Neural cell (in vitro differentiated cells): ENCODE data around the gene TNS3. TPM values are rescaled to one million over a fixed set of nuclear protein-coding genes. Genes with fewer than 3 reads are reported as not detected.

ENCODE experiments used
- H2AFZ ChIP-seq: fragments of 200-600, 300-800 bp; sonication (generic), shearing (Covaris generic); 2 replicates; pipeline ENCODE4 v1.6.0; 2014; ENCODE audit warnings: low read depth, mild to moderate bottlenecking, antibody characterized with exemption, low read length, moderate library complexity
- H3F3A ChIP-seq: fragments of 200-600 bp; shearing (Covaris generic); 2 replicates; pipeline ENCODE4 v1.6.1; 2016; ENCODE audit warnings: mild to moderate bottlenecking, moderate library complexity, mixed read lengths, antibody characterized with exemption, low read length; ENCODE audit not compliant: insufficient read depth, poor library complexity, severe bottlenecking
- H3K27ac ChIP-seq: fragments of 200-600, 300-800 bp; sonication (generic), shearing (Covaris generic); 2 replicates; pipeline ENCODE4 v1.5.1; 2014; ENCODE audit warnings: mild to moderate bottlenecking, low read length, moderate library complexity
- H3K27me3 ChIP-seq: fragments of 300-800, 200-600 bp; sonication (generic), shearing (Covaris generic); 2 replicates; pipeline ENCODE4 v1.6.0; 2014; ENCODE audit warnings: mild to moderate bottlenecking, low read depth, low read length, moderate library complexity; ENCODE audit not compliant: insufficient read depth
- H3K36me3 ChIP-seq: fragments of 300-800, 200-600 bp; sonication (generic), shearing (Covaris generic); 2 replicates; pipeline ENCODE4 v1.5.1; 2014; ENCODE audit warnings: mild to moderate bottlenecking, antibody characterized with exemption, low read length, moderate library complexity; ENCODE audit not compliant: insufficient read depth
- H3K4me2 ChIP-seq: fragments of 300-800, 200-600 bp; sonication (generic), shearing (Covaris generic); 2 replicates; pipeline ENCODE4 v1.6.0; 2014; ENCODE audit warnings: mild to moderate bottlenecking, low read length
- H3K4me3 ChIP-seq: fragments of 300-800, 200-600 bp; sonication (generic), shearing (Covaris generic); 2 replicates; pipeline ENCODE4 v1.5.1; 2014; ENCODE audit warnings: mild to moderate bottlenecking, low read length, moderate library complexity
- H3K79me2 ChIP-seq: fragments of 200-600 bp; shearing (Covaris generic); replicated peaks from 2 replicates; pipeline ENCODE4 v1.6.0; 2014; ENCODE audit warnings: mild to moderate bottlenecking, low read length, moderate library complexity; ENCODE audit not compliant: insufficient read depth
- H3K9ac ChIP-seq: fragments of 300-800, 200-600 bp; sonication (generic), shearing (Covaris generic); 2 replicates; pipeline ENCODE4 v1.6.1; 2016; ENCODE audit warnings: mild to moderate bottlenecking, low read length, mixed read lengths
- H3K9me2 ChIP-seq: fragments of 200-600 bp; shearing (Covaris generic); 2 replicates; pipeline ENCODE4 v1.6.1; 2016; ENCODE audit warnings: mild to moderate bottlenecking, low read length, mixed read lengths; ENCODE audit not compliant: insufficient read depth
- H3K9me3 ChIP-seq: fragments of 200-600, 300-800 bp; sonication (generic), shearing (Covaris generic); 2 replicates; pipeline ENCODE4 v1.6.1; 2016; ENCODE audit warnings: mild to moderate bottlenecking, mixed run types, low read length, moderate library complexity, mixed read lengths
- H4K20me1 ChIP-seq: fragments of 200-600 bp; shearing (Covaris generic); 2 replicates; pipeline ENCODE4 v1.6.1; 2016; ENCODE audit warnings: mild to moderate bottlenecking, mixed run types; ENCODE audit not compliant: insufficient read depth
- CTCF ChIP-seq: fragments of 450-650 bp; IDR thresholded peaks from 2 replicates; pipeline ENCODE4 v1.5.1; 2014; ENCODE audit warnings: antibody characterized with exemption, mild to moderate bottlenecking, moderate library complexity; ENCODE audit not compliant: poor library complexity, severe bottlenecking
- EP300 ChIP-seq: fragments of 450-650 bp; conservative IDR thresholded peaks from 2 replicates; pipeline ENCODE4 v1.6.1; 2014; ENCODE audit warnings: antibody characterized with exemption, mild to moderate bottlenecking, moderate library complexity; ENCODE audit not compliant: poor library complexity, severe bottlenecking
- EZH2 ChIP-seq: fragments of 200-600, 300-800 bp; shearing (Covaris generic), sonication (generic); IDR thresholded peaks from 2 replicates; pipeline ENCODE4 v1.6.1; 2014; ENCODE audit warnings: antibody characterized with exemption, low read length, borderline replicate concordance, mild to moderate bottlenecking; ENCODE audit not compliant: insufficient read depth, poor library complexity, severe bottlenecking
- MXI1 ChIP-seq: fragments of 450-650 bp; conservative IDR thresholded peaks from 2 replicates; pipeline ENCODE4 v1.6.1; 2014; ENCODE audit warnings: antibody characterized with exemption, mild to moderate bottlenecking; ENCODE audit not compliant: poor library complexity, severe bottlenecking
- POLR2AphosphoS5 ChIP-seq: IDR thresholded peaks from 2 replicates; pipeline ENCODE4 v1.6.1; 2012
- RAD21 ChIP-seq: fragments of 450-650 bp; conservative IDR thresholded peaks from 2 replicates; pipeline ENCODE4 v1.6.1; 2014; ENCODE audit warnings: antibody characterized with exemption, mild to moderate bottlenecking, moderate library complexity
- REST ChIP-seq: IDR thresholded peaks from 2 replicates; pipeline ENCODE4 v1.6.1; 2012; ENCODE audit warnings: borderline replicate concordance
- SMC3 ChIP-seq: fragments of 450-650 bp; conservative IDR thresholded peaks from 2 replicates; pipeline ENCODE4 v1.6.1; 2014; ENCODE audit warnings: antibody characterized with exemption, mild to moderate bottlenecking, moderate library complexity; ENCODE audit not compliant: poor library complexity
- TAF1 ChIP-seq: IDR thresholded peaks from 2 replicates; pipeline ENCODE4 v1.6.1; 2012; ENCODE audit warnings: low read depth
- polyA plus RNA-seq: library from polyadenylated mRNA; depleted of rRNA; stranded (reverse); fragments of >200 nt; gene quantifications from 2 replicates; pipeline ENCODE4 v1.2.3, GENCODE V29; 2014

Gene TNS3
- polyA plus RNA-seq, 1 donor from 2014 or later: 0.58 TPM

DNA sequence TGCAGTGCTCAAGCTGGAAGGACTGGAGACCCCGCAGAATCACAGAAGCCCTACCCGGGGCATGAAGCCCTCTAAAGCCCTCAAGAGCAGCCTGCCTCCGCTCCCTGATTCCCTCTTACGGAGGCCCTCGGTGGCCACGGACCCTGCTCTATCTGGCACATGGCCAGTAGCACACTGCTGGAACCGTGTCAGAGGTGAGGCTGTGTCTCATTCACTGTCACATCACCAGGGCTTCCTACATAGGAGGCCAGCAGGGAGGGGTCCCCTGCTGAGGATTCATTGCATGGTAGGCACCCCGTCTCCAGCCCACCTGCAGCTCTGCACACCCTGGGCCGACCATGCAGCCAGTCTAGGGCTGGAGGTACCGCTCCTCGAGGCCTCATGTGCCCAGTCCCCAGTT, 259.2 kb downstream of the TNS3 start:
- Histone ChIP-seq H3K27me3 (no peaks in the 10 kb centered on the region), H3K9me2 (no peaks in the 10 kb centered on the region), H3K36me3 (no peaks in the 10 kb centered on the region), H3K79me2 (no peaks in the 10 kb centered on the region), H3K9me3 (no peaks in the 10 kb centered on the region), H3K4me3 (no peak overlapping the region), H3K27ac (no peak overlapping the region), H4K20me1 (no peaks in the 10 kb centered on the region), H2AFZ (no peak overlapping the region), H3F3A (no peaks in the 10 kb centered on the region), H3K9ac (no peak overlapping the region), H3K4me2 (no peak overlapping the region)
- TF ChIP-seq EP300: no peak
- TF ChIP-seq MXI1: no peak
- TF ChIP-seq EZH2: no peak
- no peak for TF ChIP-seq POLR2AphosphoS5
- no peak for TF ChIP-seq RAD21
- TF ChIP-seq SMC3: no peak
- TF ChIP-seq REST: no peak
- no peak for TF ChIP-seq TAF1

GRCh38 chr7:47320296-47320695, 261.6 kb downstream of the TNS3 start:
- Histone ChIP-seq H3K9ac (no peak overlapping the region), H3K27ac (no peak overlapping the region), H3K4me2 (no peak overlapping the region), H3K9me2 (no peaks in the 10 kb centered on the region), H3F3A (no peaks in the 10 kb centered on the region), H3K4me3 (no peak overlapping the region), H3K79me2 (no peaks in the 10 kb centered on the region), H3K27me3 (no peaks in the 10 kb centered on the region), H3K36me3 (no peaks in the 10 kb centered on the region), H3K9me3 (no peaks in the 10 kb centered on the region), H4K20me1 (no peaks in the 10 kb centered on the region), H2AFZ (no peak overlapping the region)
- no peak for TF ChIP-seq RAD21
- no peak for TF ChIP-seq CTCF
- no peak for TF ChIP-seq EZH2
- TF ChIP-seq SMC3: no peak
- TF ChIP-seq POLR2AphosphoS5: no peak
- no peak for TF ChIP-seq EP300
- no peak for TF ChIP-seq REST
- TF ChIP-seq MXI1: no peak
- no peak for TF ChIP-seq TAF1
